ENCODE measurements around the gene CATSPERE. TPM values are rescaled to one million over a fixed set of nuclear protein-coding genes. Genes with fewer than 3 reads are reported as not detected.

Gene CATSPERE
- total RNA-seq, 2 donors from 2014 or later = 0.32 to 3.9 TPM

- DNase-seq (ENCODE audit: low spot score) = no peak
- Histone ChIP-seq H3K27me3 (replicated peaks; ENCODE audit: insufficient read depth) (no peaks in the 10 kb centered on the region), H3K36me3 (no peaks in the 10 kb centered on the region), H3K9me3 (no peaks in the 10 kb centered on the region), H3K4me1 (replicated peaks) (no peaks in the 10 kb centered on the region), H3K27ac (no peak overlapping the region), H3K4me3 (no peak overlapping the region)
- no peak for TF ChIP-seq POLR2AphosphoS5 (IDR thresholded peaks at IDR 0.05)
- no peak for TF ChIP-seq POLR2A (IDR thresholded peaks at IDR 0.05)
- TF ChIP-seq CTCF (IDR thresholded peaks at IDR 0.05) = no peak
- intact Hi-C loops (cut with DNase I) = no loop called here
- WGBS = 79% methylated on average over 6 of the region's 6 CpGs
These were observed 144.8 kb downstream of the CATSPERE start for GRCh38 chr1:244605835-244606370.

- no peaks in the 10 kb centered on the region for H3K9me3 ChIP-seq
- no peak overlapping the region for H3K4me3 ChIP-seq
- 55% methylated on average over 9 of the region's 9 CpGs for WGBS
- no peaks in the 10 kb centered on the region for H3K36me3 ChIP-seq
- DNase-seq (ENCODE audit: low spot score) = no peak
- H3K4me1 ChIP-seq (replicated peaks) = no peaks in the 10 kb centered on the region
- TF ChIP-seq POLR2AphosphoS5 (IDR thresholded peaks at IDR 0.05) (no peak), CTCF (IDR thresholded peaks at IDR 0.05) (no peak), POLR2A (IDR thresholded peaks at IDR 0.05) (no peak)
- H3K27ac ChIP-seq = no peak overlapping the region
- no peaks in the 10 kb centered on the region for H3K27me3 ChIP-seq (replicated peaks; ENCODE audit: insufficient read depth)
- intact Hi-C loops (cut with DNase I) = no loop called here
These were observed 153.2 kb downstream of the CATSPERE start for GRCh38 chr1:244614113-244614836.

GRCh38 chr1:244614879-244615278, 153.8 kb downstream of the CATSPERE start:
- intact Hi-C loops (cut with DNase I) = no loop called here
- 58% methylated on average over 3 of the region's 3 CpGs for WGBS
- H3K27ac ChIP-seq = no peak overlapping the region

GRCh38 chr1:244615301-244615700, 154.2 kb downstream of the CATSPERE start:
- 89% methylated on average over 6 of the region's 6 CpGs for WGBS
- TF ChIP-seq POLR2A (IDR thresholded peaks at IDR 0.05) (no peak), POLR2AphosphoS5 (IDR thresholded peaks at IDR 0.05) (no peak), CTCF (IDR thresholded peaks at IDR 0.05) (no peak)
- no peaks in the 10 kb centered on the region for H3K27me3 ChIP-seq (replicated peaks; ENCODE audit: insufficient read depth)
- intact Hi-C loops (cut with DNase I) = no loop called here
- no peak overlapping the region for H3K27ac ChIP-seq
- H3K9me3 ChIP-seq = no peaks in the 10 kb centered on the region
- no peaks in the 10 kb centered on the region for H3K36me3 ChIP-seq
- no peak overlapping the region for H3K4me3 ChIP-seq
- no peak for DNase-seq (ENCODE audit: low spot score)
- H3K4me1 ChIP-seq (replicated peaks) = no peaks in the 10 kb centered on the region

More at GRCh38 chr1:244614879-244615278, 153.8 kb downstream of the CATSPERE start:
- Histone ChIP-seq H3K27me3 (replicated peaks; ENCODE audit: insufficient read depth) (no peaks in the 10 kb centered on the region), H3K36me3 (no peaks in the 10 kb centered on the region), H3K9me3 (no peaks in the 10 kb centered on the region), H3K4me1 (replicated peaks) (no peaks in the 10 kb centered on the region), H3K4me3 (no peak overlapping the region)
- no peak for DNase-seq (ENCODE audit: low spot score)
- no peak for TF ChIP-seq POLR2AphosphoS5 (IDR thresholded peaks at IDR 0.05)

GRCh38 chr1:244626709-244627108, 165.6 kb downstream of the CATSPERE start:
- Histone ChIP-seq H3K27ac (no peak overlapping the region), H3K36me3 (no peaks in the 10 kb centered on the region), H3K4me1 (replicated peaks) (no peaks in the 10 kb centered on the region), H3K9me3 (no peaks in the 10 kb centered on the region), H3K27me3 (replicated peaks; ENCODE audit: insufficient read depth) (no peaks in the 10 kb centered on the region), H3K4me3 (no peak overlapping the region)
- DNase-seq (ENCODE audit: low spot score) = no peak
- no peak for TF ChIP-seq POLR2AphosphoS5 (IDR thresholded peaks at IDR 0.05)
- TF ChIP-seq POLR2A (IDR thresholded peaks at IDR 0.05) = no peak
- 89% methylated on average over 4 of the region's 4 CpGs for WGBS
- intact Hi-C loops (cut with DNase I) = no loop called here

- no peaks in the 10 kb centered on the region for H3K4me1 ChIP-seq (replicated peaks)
- no peak for DNase-seq (ENCODE audit: low spot score)
- intact Hi-C loops (cut with DNase I) = no loop called here
- no peak overlapping the region for H3K4me3 ChIP-seq
- no peaks in the 10 kb centered on the region for H3K27me3 ChIP-seq (replicated peaks; ENCODE audit: insufficient read depth)
- TF ChIP-seq POLR2A (IDR thresholded peaks at IDR 0.05) (no peak), POLR2AphosphoS5 (IDR thresholded peaks at IDR 0.05) (no peak), CTCF (IDR thresholded peaks at IDR 0.05) (no peak)
- WGBS = 90% methylated on average over 5 of the region's 5 CpGs
- no peaks in the 10 kb centered on the region for H3K9me3 ChIP-seq
- H3K27ac ChIP-seq = no peak overlapping the region
- H3K36me3 ChIP-seq = no peaks in the 10 kb centered on the region
These were observed 167.7 kb downstream of the CATSPERE start for GRCh38 chr1:244628789-244629188.

All from prostate gland (tissue), 2 donors.